Measurements from ENCODE around the gene DLGAP1. TPM values are rescaled to one million over a fixed set of nuclear protein-coding genes. Genes with fewer than 3 reads are reported as not detected.

The DLGAP1 gene
- total and polyA plus RNA-seq, 10 of the 15 experiments (the other 5 are each of a cell fraction or from before 2014, with no cell fraction given): 0.23 to 27.6 (median 1.9) TPM

DNA sequence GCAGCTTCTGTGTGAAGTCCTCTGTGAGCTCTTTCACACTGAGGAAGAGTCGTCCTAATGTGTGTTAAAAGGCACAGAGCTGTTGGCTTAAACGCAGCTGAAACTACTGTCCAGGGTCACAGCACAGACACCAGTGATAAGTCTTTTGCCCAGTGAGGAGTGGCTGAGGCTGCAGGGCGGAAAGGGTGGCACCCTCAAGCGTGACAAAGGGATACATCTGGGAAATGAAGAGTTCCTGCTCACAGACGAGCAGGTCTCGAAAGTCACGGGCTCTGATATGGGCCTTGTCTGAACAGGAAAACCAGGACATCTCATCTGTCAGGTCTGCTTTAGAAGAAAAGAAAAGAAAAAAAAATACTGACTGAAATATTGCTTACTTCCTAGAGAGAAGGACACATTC is 968.6 kb downstream of the DLGAP1 start (continued):
- TF ChIP-seq, protein P1, sequence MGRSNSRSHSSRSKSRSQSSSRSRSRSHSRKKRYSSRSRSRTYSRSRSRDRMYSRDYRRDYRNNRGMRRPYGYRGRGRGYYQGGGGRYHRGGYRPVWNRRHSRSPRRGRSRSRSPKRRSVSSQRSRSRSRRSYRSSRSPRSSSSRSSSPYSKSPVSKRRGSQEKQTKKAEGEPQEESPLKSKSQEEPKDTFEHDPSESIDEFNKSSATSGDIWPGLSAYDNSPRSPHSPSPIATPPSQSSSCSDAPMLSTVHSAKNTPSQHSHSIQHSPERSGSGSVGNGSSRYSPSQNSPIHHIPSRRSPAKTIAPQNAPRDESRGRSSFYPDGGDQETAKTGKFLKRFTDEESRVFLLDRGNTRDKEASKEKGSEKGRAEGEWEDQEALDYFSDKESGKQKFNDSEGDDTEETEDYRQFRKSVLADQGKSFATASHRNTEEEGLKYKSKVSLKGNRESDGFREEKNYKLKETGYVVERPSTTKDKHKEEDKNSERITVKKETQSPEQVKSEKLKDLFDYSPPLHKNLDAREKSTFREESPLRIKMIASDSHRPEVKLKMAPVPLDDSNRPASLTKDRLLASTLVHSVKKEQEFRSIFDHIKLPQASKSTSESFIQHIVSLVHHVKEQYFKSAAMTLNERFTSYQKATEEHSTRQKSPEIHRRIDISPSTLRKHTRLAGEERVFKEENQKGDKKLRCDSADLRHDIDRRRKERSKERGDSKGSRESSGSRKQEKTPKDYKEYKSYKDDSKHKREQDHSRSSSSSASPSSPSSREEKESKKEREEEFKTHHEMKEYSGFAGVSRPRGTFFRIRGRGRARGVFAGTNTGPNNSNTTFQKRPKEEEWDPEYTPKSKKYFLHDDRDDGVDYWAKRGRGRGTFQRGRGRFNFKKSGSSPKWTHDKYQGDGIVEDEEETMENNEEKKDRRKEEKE (IDR thresholded peaks at IDR 0.05): no peak
- TF ChIP-seq, protein P2, sequence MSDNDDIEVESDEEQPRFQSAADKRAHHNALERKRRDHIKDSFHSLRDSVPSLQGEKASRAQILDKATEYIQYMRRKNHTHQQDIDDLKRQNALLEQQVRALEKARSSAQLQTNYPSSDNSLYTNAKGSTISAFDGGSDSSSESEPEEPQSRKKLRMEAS (IDR thresholded peaks at IDR 0.05; ENCODE audit: low read depth, low read length): no peak

DNA sequence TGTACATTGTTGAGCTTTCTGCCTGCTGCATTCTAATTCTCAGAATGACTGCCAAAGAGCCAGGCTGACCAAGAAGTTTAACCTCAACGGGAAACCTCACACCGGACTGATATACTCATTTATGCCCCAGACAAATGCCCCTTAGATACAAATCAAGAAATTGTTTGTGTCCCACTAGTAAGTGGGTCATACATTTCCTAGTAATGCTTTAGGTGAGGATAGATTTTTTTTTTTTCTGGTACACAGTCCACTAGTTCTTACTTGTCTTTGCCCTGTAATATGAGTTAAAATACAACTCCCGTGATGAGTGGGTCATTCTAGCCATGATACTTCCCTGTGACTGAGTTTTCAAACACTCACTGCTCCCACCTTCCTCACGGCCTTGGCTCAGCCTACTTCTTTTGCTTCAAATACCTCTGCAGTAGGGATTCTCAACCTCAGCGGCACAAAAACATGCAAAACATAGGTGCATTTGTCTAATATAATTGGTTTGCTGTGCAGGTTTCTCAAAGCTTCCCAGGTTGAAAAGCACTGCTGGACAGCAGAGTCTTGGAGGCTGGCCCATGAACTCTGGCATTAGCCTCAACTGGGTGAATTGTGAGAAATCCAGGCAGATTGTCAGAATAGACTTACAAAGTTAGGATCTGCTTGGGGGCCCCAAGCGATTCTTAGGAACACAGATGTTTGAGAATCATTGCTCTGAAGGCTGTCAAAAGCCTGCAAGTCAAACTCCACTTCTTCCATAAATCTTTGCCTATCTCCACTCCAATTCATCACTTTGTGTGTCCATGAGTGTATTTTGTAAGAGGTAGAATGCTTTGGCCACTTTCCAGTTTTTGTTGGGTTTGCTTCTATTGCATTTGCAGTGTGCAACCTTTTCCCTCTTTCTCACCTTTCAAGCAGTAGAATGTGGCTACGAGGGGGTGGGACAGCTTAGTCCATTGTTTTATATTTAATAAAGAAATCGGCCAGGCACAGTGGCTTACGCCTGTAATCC is 969.7 kb downstream of the DLGAP1 start:
- BruUV-seq (replicated peaks): no TSS peak
- Histone ChIP-seq H3K27ac (ENCODE audit: control insufficient read depth, insufficient read depth) (no peak overlapping the region), H3K4me1 (ENCODE audit: control insufficient read depth, insufficient read depth, low read length) (no peaks in the 10 kb centered on the region), H2AFZ (ENCODE audit: control insufficient read depth, low read depth, low read length) (no peak overlapping the region), H3K4me2 (ENCODE audit: control insufficient read depth, insufficient read depth) (no peak overlapping the region), H3K27me3 (replicated peaks in 1 of 2; ENCODE audit: control insufficient read depth in 2 of 2, insufficient read depth in 2 of 2, low read length in 1 of 2) (no peaks in the 10 kb centered on the region; a peak in 1 of 4 replicates), H3K9ac (ENCODE audit: control insufficient read depth, insufficient read depth, low read length) (no peak overlapping the region), H3K79me2 (ENCODE audit: control insufficient read depth, insufficient read depth, low read length) (no peaks in the 10 kb centered on the region), H3K9me3 (replicated peaks; ENCODE audit: control insufficient read depth, insufficient read depth, low read length) (no peaks in the 10 kb centered on the region), H3K4me3 (no peak overlapping the region), H4K20me1 (ENCODE audit: control insufficient read depth, insufficient read depth) (no peaks in the 10 kb centered on the region), H3K36me3 (ENCODE audit: control insufficient read depth in 2 of 2, insufficient read depth in 2 of 2, low read length in 1 of 2) (no peaks in the 10 kb centered on the region)
- RAD21 ChIA-PET (ENCODE audit: unreplicated experiment): interaction anchor here (0.9 kb wide), 1 partner anchor 157 kb away, joined by 3 read pairs; no protein-coding TSS in a partner anchor
- FAIRE-seq: no peak
- CTCF ChIA-PET: interaction anchor here (0.6 to 1.5 kb wide), 5 partner anchors 28 to 100 kb away, joined by 3 to 4 read pairs (median 3); no protein-coding TSS in a partner anchor
- peak; percentile 80 for ATAC-seq
- POLR2A ChIA-PET: interaction anchor here (0.6 to 1.1 kb wide), 4 partner anchors 8 to 99 kb away, joined by 3 to 4 read pairs (median 3); no protein-coding TSS in a partner anchor
- no peak for DNase-seq (ENCODE audit: low read depth, low spot score)
- in situ Hi-C loops (cut with MboI): no loop called here
- WGBS (ENCODE audit: insufficient coverage, insufficient replicate concordance, low lambda C conversion rate, missing lambda C conversion rate): 7% methylated on average over 9 of the region's 9 CpGs
- intact Hi-C loops (cut with micrococcal nuclease; ENCODE audit: unreplicated experiment): no loop called here
- TF ChIP-seq RUNX3 (IDR thresholded peaks at IDR 0.05; ENCODE audit: low read length): peak; percentile 83
- TF ChIP-seq CREM (IDR thresholded peaks at IDR 0.05; ENCODE audit: low read depth): peak; percentile 17; the same call in 1 of the 2 replicates
- no peak for TF ChIP-seq TCF12 (IDR thresholded peaks at IDR 0.05; ENCODE audit: low read depth, low read length)
- TF ChIP-seq ETV6 (conservative IDR thresholded peaks at IDR 0.05 in 1 of 2, IDR thresholded peaks at IDR 0.05 in 1 of 2; ENCODE audit: borderline replicate concordance in 1 of 2, low read depth in 1 of 2): peak in 1 of 2 experiments; percentile 39; a peak in 1 of 4 replicates
- TF ChIP-seq NFIC (IDR thresholded peaks at IDR 0.05; ENCODE audit: low read depth, low read length): peak; percentile 58
- peak; percentile 67 for TF ChIP-seq JUNB (IDR thresholded peaks at IDR 0.05)
- TF ChIP-seq, protein P3, sequence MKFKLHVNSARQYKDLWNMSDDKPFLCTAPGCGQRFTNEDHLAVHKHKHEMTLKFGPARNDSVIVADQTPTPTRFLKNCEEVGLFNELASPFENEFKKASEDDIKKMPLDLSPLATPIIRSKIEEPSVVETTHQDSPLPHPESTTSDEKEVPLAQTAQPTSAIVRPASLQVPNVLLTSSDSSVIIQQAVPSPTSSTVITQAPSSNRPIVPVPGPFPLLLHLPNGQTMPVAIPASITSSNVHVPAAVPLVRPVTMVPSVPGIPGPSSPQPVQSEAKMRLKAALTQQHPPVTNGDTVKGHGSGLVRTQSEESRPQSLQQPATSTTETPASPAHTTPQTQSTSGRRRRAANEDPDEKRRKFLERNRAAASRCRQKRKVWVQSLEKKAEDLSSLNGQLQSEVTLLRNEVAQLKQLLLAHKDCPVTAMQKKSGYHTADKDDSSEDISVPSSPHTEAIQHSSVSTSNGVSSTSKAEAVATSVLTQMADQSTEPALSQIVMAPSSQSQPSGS (IDR thresholded peaks at IDR 0.05; ENCODE audit: low read length): peak; percentile 34; the same call in 1 of the 2 replicates
- TF ChIP-seq CBFB (IDR thresholded peaks at IDR 0.05; ENCODE audit: low read depth): no peak
- SMC1A ChIA-PET (ENCODE audit: uncharacterized antibody, unreplicated experiment): interaction anchor here (0.6 to 1.6 kb wide), 6 partner anchors 9 to 207 kb away, joined by 3 to 5 read pairs (median 4); no protein-coding TSS in a partner anchor
